ENCODE data around the gene KIFAP3. TPM values are rescaled to one million over a fixed set of nuclear protein-coding genes. Genes with fewer than 3 reads are reported as not detected.

Gene KIFAP3
- total RNA-seq, 1 experiment from 2014 or later = 2.3 TPM

DNA sequence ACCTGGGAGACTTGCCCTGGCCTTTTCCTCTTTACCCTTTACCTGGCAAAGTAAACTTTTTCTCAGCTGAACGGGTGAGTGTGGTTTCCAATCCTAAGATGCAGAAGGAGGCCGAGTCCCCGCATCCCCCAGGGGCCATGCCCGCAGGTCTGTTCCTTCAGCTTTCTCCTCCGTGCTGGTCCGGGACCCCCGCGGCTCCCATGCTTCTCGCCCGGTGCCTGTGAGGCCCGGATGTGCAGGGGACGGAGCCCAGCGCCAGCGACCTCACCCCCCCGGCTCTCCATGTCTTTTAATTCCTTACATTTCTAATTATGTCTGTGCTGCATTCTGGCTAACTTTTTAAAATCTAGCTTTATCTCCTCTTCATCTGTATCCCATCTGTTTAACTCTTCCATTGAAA lies 159.3 kb downstream of the KIFAP3 start (continued):
- TF ChIP-seq, protein P1, sequence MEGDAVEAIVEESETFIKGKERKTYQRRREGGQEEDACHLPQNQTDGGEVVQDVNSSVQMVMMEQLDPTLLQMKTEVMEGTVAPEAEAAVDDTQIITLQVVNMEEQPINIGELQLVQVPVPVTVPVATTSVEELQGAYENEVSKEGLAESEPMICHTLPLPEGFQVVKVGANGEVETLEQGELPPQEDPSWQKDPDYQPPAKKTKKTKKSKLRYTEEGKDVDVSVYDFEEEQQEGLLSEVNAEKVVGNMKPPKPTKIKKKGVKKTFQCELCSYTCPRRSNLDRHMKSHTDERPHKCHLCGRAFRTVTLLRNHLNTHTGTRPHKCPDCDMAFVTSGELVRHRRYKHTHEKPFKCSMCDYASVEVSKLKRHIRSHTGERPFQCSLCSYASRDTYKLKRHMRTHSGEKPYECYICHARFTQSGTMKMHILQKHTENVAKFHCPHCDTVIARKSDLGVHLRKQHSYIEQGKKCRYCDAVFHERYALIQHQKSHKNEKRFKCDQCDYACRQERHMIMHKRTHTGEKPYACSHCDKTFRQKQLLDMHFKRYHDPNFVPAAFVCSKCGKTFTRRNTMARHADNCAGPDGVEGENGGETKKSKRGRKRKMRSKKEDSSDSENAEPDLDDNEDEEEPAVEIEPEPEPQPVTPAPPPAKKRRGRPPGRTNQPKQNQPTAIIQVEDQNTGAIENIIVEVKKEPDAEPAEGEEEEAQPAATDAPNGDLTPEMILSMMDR (IDR thresholded peaks at IDR 0.05) = no peak
- TF ChIP-seq, protein P2, sequence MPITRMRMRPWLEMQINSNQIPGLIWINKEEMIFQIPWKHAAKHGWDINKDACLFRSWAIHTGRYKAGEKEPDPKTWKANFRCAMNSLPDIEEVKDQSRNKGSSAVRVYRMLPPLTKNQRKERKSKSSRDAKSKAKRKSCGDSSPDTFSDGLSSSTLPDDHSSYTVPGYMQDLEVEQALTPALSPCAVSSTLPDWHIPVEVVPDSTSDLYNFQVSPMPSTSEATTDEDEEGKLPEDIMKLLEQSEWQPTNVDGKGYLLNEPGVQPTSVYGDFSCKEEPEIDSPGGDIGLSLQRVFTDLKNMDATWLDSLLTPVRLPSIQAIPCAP (CRISPR knock-in tag; IDR thresholded peaks at IDR 0.05) = no peak

DNA sequence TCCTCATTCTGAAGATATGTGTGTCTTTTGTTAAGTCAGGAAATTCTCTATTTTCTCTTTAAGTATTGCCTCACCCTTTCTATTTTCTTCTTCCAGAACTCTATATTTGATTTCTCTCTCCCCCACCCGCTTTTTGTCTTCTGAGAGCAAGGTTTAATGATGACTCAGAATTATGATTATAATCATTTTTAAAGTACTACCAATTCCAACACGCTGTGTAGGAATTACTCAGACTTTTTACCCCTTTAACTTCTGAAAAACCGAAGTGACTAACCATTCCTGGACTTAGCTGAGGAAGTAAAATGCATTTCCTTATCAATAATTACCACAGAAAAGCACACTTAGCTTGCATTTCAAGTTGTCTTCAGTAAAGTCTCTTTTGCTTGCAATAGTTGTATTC lies 160.0 kb downstream of the KIFAP3 start:
- Mint-ChIP-seq H3K36me3 (no peaks in the 10 kb centered on the region), H3K4me1 (peaks cover 7% of the 10 kb centered on the region), H3K27ac (no peak overlapping the region), H3K9me3 (no peaks in the 10 kb centered on the region), H3K27me3 (ENCODE audit: low read depth) (no peaks in the 10 kb centered on the region), H3K4me3 (no peak overlapping the region)
- no peak for ATAC-seq
- DNase-seq (ENCODE audit: low spot score) = no peak
- ChIA-PET POLR2A (no interaction called here), CTCF (interaction anchor here (0.6 kb wide), 1 partner anchor 31 kb away, joined by 3 read pairs; no protein-coding TSS in a partner anchor)
- TF ChIP-seq ZNF121 (CRISPR knock-in tag; IDR thresholded peaks at IDR 0.05) = no peak
- no peak for TF ChIP-seq NFYB (CRISPR knock-in tag; conservative IDR thresholded peaks at IDR 0.05; ENCODE audit: low read depth)

DNA sequence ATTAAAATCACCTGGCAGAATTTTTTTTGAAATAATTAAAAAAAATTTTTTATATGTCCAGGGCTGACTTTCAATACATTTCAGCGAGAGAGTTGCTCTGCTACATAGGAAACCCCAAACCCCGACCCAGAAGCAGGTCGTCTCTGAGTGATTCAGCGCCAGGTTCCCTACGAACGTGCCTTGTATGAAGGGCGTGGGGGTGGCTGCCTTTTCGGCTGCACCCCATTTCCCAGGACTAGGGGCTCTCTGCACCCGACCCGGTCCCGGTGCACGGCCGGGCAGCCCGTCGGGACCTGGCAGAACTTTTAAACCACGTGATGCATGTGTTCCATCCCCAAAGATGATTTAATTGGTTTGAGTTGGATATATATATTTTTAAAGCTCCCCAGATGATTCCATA lies 165.0 kb downstream of the KIFAP3 start:
- ChIA-PET POLR2A (no interaction called here), CTCF (no interaction called here)
- DNase-seq (ENCODE audit: low spot score) (no peak), ATAC-seq (no peak)
- Mint-ChIP-seq H3K27me3 (ENCODE audit: low read depth) (no peaks in the 10 kb centered on the region), H3K9me3 (peaks cover 4% of the 10 kb centered on the region), H3K36me3 (no peaks in the 10 kb centered on the region), H3K27ac (no peak overlapping the region), H3K4me3 (no peak overlapping the region), H3K4me1 (peaks cover 4% of the 10 kb centered on the region; the same call in 1 of the 2 replicates)
- TF ChIP-seq, protein P1 (IDR thresholded peaks at IDR 0.05) = no peak
- no peak for TF ChIP-seq ZNF396 (CRISPR knock-in tag; IDR thresholded peaks at IDR 0.05; ENCODE audit: borderline replicate concordance)
- TF ChIP-seq GABPB1 (CRISPR knock-in tag; IDR thresholded peaks at IDR 0.05) = no peak
- TF ChIP-seq ZNF219 (CRISPR knock-in tag; IDR thresholded peaks at IDR 0.05; ENCODE audit: borderline replicate concordance) = no peak
- TF ChIP-seq, protein P3, sequence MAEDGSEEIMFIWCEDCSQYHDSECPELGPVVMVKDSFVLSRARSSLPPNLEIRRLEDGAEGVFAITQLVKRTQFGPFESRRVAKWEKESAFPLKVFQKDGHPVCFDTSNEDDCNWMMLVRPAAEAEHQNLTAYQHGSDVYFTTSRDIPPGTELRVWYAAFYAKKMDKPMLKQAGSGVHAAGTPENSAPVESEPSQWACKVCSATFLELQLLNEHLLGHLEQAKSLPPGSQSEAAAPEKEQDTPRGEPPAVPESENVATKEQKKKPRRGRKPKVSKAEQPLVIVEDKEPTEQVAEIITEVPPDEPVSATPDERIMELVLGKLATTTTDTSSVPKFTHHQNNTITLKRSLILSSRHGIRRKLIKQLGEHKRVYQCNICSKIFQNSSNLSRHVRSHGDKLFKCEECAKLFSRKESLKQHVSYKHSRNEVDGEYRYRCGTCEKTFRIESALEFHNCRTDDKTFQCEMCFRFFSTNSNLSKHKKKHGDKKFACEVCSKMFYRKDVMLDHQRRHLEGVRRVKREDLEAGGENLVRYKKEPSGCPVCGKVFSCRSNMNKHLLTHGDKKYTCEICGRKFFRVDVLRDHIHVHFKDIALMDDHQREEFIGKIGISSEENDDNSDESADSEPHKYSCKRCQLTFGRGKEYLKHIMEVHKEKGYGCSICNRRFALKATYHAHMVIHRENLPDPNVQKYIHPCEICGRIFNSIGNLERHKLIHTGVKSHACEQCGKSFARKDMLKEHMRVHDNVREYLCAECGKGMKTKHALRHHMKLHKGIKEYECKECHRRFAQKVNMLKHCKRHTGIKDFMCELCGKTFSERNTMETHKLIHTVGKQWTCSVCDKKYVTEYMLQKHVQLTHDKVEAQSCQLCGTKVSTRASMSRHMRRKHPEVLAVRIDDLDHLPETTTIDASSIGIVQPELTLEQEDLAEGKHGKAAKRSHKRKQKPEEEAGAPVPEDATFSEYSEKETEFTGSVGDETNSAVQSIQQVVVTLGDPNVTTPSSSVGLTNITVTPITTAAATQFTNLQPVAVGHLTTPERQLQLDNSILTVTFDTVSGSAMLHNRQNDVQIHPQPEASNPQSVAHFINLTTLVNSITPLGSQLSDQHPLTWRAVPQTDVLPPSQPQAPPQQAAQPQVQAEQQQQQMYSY (CRISPR knock-in tag; IDR thresholded peaks at IDR 0.05) = no peak
- TF ChIP-seq TP53 (CRISPR knock-in tag; IDR thresholded peaks at IDR 0.05) = no peak
- TF ChIP-seq, protein P4, sequence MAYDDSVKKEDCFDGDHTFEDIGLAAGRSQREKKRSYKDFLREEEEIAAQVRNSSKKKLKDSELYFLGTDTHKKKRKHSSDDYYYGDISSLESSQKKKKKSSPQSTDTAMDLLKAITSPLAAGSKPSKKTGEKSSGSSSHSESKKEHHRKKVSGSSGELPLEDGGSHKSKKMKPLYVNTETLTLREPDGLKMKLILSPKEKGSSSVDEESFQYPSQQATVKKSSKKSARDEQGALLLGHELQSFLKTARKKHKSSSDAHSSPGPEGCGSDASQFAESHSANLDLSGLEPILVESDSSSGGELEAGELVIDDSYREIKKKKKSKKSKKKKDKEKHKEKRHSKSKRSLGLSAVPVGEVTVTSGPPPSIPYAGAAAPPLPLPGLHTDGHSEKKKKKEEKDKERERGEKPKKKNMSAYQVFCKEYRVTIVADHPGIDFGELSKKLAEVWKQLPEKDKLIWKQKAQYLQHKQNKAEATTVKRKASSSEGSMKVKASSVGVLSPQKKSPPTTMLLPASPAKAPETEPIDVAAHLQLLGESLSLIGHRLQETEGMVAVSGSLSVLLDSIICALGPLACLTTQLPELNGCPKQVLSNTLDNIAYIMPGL (CRISPR knock-in tag; IDR thresholded peaks at IDR 0.05) = no peak
- TF ChIP-seq SMAD3 (CRISPR knock-in tag; IDR thresholded peaks at IDR 0.05; ENCODE audit: borderline replicate concordance) = no peak
- TF ChIP-seq, protein P5, sequence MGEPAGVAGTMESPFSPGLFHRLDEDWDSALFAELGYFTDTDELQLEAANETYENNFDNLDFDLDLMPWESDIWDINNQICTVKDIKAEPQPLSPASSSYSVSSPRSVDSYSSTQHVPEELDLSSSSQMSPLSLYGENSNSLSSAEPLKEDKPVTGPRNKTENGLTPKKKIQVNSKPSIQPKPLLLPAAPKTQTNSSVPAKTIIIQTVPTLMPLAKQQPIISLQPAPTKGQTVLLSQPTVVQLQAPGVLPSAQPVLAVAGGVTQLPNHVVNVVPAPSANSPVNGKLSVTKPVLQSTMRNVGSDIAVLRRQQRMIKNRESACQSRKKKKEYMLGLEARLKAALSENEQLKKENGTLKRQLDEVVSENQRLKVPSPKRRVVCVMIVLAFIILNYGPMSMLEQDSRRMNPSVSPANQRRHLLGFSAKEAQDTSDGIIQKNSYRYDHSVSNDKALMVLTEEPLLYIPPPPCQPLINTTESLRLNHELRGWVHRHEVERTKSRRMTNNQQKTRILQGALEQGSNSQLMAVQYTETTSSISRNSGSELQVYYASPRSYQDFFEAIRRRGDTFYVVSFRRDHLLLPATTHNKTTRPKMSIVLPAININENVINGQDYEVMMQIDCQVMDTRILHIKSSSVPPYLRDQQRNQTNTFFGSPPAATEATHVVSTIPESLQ (CRISPR knock-in tag; IDR thresholded peaks at IDR 0.05) = no peak
- TF ChIP-seq, protein P6, sequence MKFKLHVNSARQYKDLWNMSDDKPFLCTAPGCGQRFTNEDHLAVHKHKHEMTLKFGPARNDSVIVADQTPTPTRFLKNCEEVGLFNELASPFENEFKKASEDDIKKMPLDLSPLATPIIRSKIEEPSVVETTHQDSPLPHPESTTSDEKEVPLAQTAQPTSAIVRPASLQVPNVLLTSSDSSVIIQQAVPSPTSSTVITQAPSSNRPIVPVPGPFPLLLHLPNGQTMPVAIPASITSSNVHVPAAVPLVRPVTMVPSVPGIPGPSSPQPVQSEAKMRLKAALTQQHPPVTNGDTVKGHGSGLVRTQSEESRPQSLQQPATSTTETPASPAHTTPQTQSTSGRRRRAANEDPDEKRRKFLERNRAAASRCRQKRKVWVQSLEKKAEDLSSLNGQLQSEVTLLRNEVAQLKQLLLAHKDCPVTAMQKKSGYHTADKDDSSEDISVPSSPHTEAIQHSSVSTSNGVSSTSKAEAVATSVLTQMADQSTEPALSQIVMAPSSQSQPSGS (CRISPR knock-in tag; IDR thresholded peaks at IDR 0.05; ENCODE audit: borderline replicate concordance, low read depth) = no peak
- TF ChIP-seq ZBTB21 (CRISPR knock-in tag; IDR thresholded peaks at IDR 0.05; ENCODE audit: borderline replicate concordance) = no peak
- no peak for TF ChIP-seq ZNF416 (CRISPR knock-in tag; IDR thresholded peaks at IDR 0.05)
- TF ChIP-seq, protein P7, sequence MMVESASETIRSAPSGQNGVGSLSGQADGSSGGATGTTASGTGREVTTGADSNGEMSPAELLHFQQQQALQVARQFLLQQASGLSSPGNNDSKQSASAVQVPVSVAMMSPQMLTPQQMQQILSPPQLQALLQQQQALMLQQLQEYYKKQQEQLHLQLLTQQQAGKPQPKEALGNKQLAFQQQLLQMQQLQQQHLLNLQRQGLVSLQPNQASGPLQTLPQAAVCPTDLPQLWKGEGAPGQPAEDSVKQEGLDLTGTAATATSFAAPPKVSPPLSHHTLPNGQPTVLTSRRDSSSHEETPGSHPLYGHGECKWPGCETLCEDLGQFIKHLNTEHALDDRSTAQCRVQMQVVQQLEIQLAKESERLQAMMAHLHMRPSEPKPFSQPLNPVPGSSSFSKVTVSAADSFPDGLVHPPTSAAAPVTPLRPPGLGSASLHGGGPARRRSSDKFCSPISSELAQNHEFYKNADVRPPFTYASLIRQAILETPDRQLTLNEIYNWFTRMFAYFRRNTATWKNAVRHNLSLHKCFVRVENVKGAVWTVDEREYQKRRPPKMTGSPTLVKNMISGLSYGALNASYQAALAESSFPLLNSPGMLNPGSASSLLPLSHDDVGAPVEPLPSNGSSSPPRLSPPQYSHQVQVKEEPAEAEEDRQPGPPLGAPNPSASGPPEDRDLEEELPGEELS (CRISPR knock-in tag; IDR thresholded peaks at IDR 0.05) = no peak

Measured in WTC11 (cell line).